ENCODE measurements around the gene CDK18. TPM values are rescaled to one million over a fixed set of nuclear protein-coding genes. Genes with fewer than 3 reads are reported as not detected.

CDK18 gene
- total RNA-seq, 1 experiment from 2014 or later: 38.5 TPM

DNA sequence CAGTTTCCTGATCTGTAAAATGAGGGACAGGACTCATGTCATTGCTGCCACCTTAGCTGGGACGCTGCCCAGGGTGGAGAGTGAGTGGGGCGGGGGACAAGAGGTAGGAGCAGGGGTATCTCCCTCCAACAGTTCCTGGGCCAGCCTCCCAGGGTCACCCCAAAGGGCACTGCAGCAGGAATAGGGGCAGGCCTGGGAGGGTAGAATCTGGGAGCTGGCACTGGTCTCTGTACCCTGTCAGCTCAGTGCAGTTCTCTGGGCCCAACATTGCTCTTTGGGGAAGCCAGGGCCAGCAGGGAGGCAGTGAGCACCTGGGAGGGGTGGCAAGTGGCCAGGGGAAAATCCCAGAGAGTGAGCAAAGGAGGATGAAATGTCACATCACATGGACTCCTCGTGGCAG is 71.5 kb downstream of the CDK18 start:
- no peak overlapping the region for H2AFZ ChIP-seq (ENCODE audit: low read length)
- H3K23ac ChIP-seq (ENCODE audit: insufficient read length, low read depth, low read length): no peak overlapping the region
- Mint-ChIP-seq H3K4me1 (peaks cover 29 to 39% of the 10 kb centered on the region in 2 experiments), H3K36me3 (ENCODE audit: insufficient read depth in 1 of 3, low read depth in 3 of 3) (no peaks in the 10 kb centered on the region), H3K9me3 (no peaks in the 10 kb centered on the region), H3K4me3 (no peak overlapping the region), H3K27me3 (ENCODE audit: low read depth) (peaks cover 78% of the 10 kb centered on the region), H3K27ac (no peak overlapping the region)
- H4K20me1 ChIP-seq (ENCODE audit: control insufficient read depth, insufficient read depth, insufficient read length): no peaks in the 10 kb centered on the region
- H3K4me2 ChIP-seq (ENCODE audit: insufficient read depth, insufficient read length, low read length): no peak overlapping the region
- H3K18ac ChIP-seq (ENCODE audit: insufficient read length, low read depth, low read length): no peak overlapping the region
- no peaks in the 10 kb centered on the region for H3K9me3 ChIP-seq (ENCODE audit: control insufficient read depth, low read depth, low read length)
- no peak overlapping the region for H2AK5ac ChIP-seq (ENCODE audit: insufficient read length, low read length)
- H3K9ac ChIP-seq (ENCODE audit: extremely low read depth, insufficient read length, low read length): no peak overlapping the region
- H3K14ac ChIP-seq (ENCODE audit: insufficient read depth, low read length): no peak overlapping the region
- H2BK15ac ChIP-seq (ENCODE audit: low read depth, low read length): no peak overlapping the region
- H4K8ac ChIP-seq (replicated peaks; ENCODE audit: insufficient read length, low read depth, low read length): no peak overlapping the region
- no peak overlapping the region for H4K5ac ChIP-seq (ENCODE audit: insufficient read length, low read depth, low read length)
- TF ChIP-seq, protein P1, sequence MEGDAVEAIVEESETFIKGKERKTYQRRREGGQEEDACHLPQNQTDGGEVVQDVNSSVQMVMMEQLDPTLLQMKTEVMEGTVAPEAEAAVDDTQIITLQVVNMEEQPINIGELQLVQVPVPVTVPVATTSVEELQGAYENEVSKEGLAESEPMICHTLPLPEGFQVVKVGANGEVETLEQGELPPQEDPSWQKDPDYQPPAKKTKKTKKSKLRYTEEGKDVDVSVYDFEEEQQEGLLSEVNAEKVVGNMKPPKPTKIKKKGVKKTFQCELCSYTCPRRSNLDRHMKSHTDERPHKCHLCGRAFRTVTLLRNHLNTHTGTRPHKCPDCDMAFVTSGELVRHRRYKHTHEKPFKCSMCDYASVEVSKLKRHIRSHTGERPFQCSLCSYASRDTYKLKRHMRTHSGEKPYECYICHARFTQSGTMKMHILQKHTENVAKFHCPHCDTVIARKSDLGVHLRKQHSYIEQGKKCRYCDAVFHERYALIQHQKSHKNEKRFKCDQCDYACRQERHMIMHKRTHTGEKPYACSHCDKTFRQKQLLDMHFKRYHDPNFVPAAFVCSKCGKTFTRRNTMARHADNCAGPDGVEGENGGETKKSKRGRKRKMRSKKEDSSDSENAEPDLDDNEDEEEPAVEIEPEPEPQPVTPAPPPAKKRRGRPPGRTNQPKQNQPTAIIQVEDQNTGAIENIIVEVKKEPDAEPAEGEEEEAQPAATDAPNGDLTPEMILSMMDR (conservative IDR thresholded peaks at IDR 0.05): no peak
- no peak overlapping the region for H2BK12ac ChIP-seq (ENCODE audit: insufficient read length, low read depth, low read length)
- no peak overlapping the region for H3K4ac ChIP-seq (ENCODE audit: low read depth, low read length)
- peaks cover 2% of the 10 kb centered on the region; the same call in 1 of the 2 replicates for H3K27me3 ChIP-seq (ENCODE audit: insufficient read depth, low read length)
- H3K27ac ChIP-seq (ENCODE audit: insufficient read length, low read depth, low read length): no peak overlapping the region
- H3K23me2 ChIP-seq (ENCODE audit: insufficient read length, low read depth, low read length, poor library complexity, severe bottlenecking): no peaks in the 10 kb centered on the region
- H3K79me1 ChIP-seq (ENCODE audit: insufficient read depth, low read depth, low read length, poor library complexity, severe bottlenecking): no peaks in the 10 kb centered on the region
- no peak overlapping the region for H2BK5ac ChIP-seq (ENCODE audit: insufficient read length, low read length)
- H3K4me1 ChIP-seq (ENCODE audit: insufficient read depth, low read length): no peaks in the 10 kb centered on the region; the same call in 1 of the 2 replicates
- no peak overlapping the region for H4K91ac ChIP-seq (ENCODE audit: insufficient read length, low read depth, low read length)
- H3T11ph ChIP-seq (ENCODE audit: low read length): no peak overlapping the region
- H2BK120ac ChIP-seq (ENCODE audit: low read depth, low read length, poor library complexity, severe bottlenecking): no peak overlapping the region
- DNase-seq: peak; percentile 9
- WGBS (ENCODE audit: extremely low coverage, insufficient read length, low lambda C conversion rate): no CpG with 5 or more reads among the region's 3 CpGs
- H3K79me2 ChIP-seq (ENCODE audit: insufficient read depth, low read length): no peaks in the 10 kb centered on the region
- H3K56ac ChIP-seq (ENCODE audit: insufficient read length, low read depth, low read length): no peak overlapping the region
- no peak overlapping the region for H2BK20ac ChIP-seq (ENCODE audit: low read depth, low read length, poor library complexity, severe bottlenecking)
